Sigmoid colon (tissue), 7 donors: ENCODE measurements around the gene RING1. TPM values are rescaled to one million over a fixed set of nuclear protein-coding genes. Genes with fewer than 3 reads are reported as not detected.

ENCODE experiments used
- DNase-seq: peaks from one replicate; pipeline ENCODE4 v3.0.0-alpha.2; 2019
- H3K27ac ChIP-seq, 4 donors: fragments of 200-600 bp; sonication (generic); one replicate each; pipeline ENCODE4 v1.5.1; 2016 to 2019; ENCODE audit warnings: mild to moderate bottlenecking in 1 of 4
- H3K27me3 ChIP-seq, 3 donors: fragments of 200-600 bp; sonication (generic); one replicate each; pipeline ENCODE4 v1.5.1; 2019; ENCODE audit warnings: mild to moderate bottlenecking in 1 of 3
- H3K36me3 ChIP-seq, 4 donors: fragments of 200-600 bp; sonication (generic); one replicate each; pipeline ENCODE4 v1.5.1; 2016 to 2019
- H3K4me1 ChIP-seq, 4 donors: fragments of 200-600 bp; sonication (generic); one replicate each; pipeline ENCODE4 v1.5.1; 2017 to 2019
- H3K4me3 ChIP-seq, 4 donors: fragments of 200-600 bp; sonication (generic); one replicate each; pipeline ENCODE4 v1.5.1; 2017 to 2019; ENCODE audit warnings: mild to moderate bottlenecking in 2 of 4, moderate library complexity in 1 of 4
- H3K9me3 ChIP-seq, 4 donors: fragments of 200-600 bp in 3 of 4; sonication (generic) in 3 of 4; one replicate each; pipeline versions ENCODE4 v1.5.1 to v1.6.1; 2013 to 2019
- CTCF ChIP-seq, 4 experiments: fragments of 450-650 bp in 3 of 4; fragments of 200-600 bp in 1 of 4; IDR thresholded peaks; one replicate each; pipeline ENCODE4 v1.5.1; 2016 to 2019; ENCODE audit warnings: antibody characterized with exemption in 4 of 4, mild to moderate bottlenecking in 3 of 4, moderate library complexity in 2 of 4
- EP300 ChIP-seq, 4 donors: sonication (generic); formaldehyde crosslinking; IDR thresholded peaks; one replicate each; pipeline ENCODE4 v1.6.1; 2017; ENCODE audit warnings: antibody characterized with exemption in 4 of 4
- POLR2A ChIP-seq, 2 donors: fragments of 450-650 bp; IDR thresholded peaks; one replicate each; pipeline ENCODE4 v1.6.1; 2016; ENCODE audit warnings: antibody characterized with exemption in 2 of 2, mild to moderate bottlenecking in 2 of 2, moderate library complexity in 2 of 2
- POLR2AphosphoS5 ChIP-seq, 4 donors: sonication (generic); formaldehyde crosslinking; IDR thresholded peaks; one replicate each; pipeline ENCODE4 v1.6.1; 2017; ENCODE audit warnings: antibody characterized with exemption in 4 of 4
- WGBS, 2 donors: extraction: QIAGEN DNeasy Blood & Tissue Kit; methylation state at CpG; one replicate each; pipeline ENCODE4 v1.1.7; 2013; 5-methylcytosine and 5-hydroxymethylcytosine counted together
- intact Hi-C: fragments of 100-400 bp; cut with DNase I; formaldehyde crosslinking; loops from one replicate; pipeline ENCODE4 v1.15.1; 2023
- polyA plus RNA-seq, 3 donors: library from polyadenylated mRNA; stranded (reverse); fragments of 200-250 nt; gene quantifications; one replicate each; pipeline ENCODE4 v1.2.3, GENCODE V29; 2013
- total RNA-seq, 4 donors: library from RNA; depleted of rRNA; stranded (reverse); fragments of >200 nt; gene quantifications; one replicate each; pipeline ENCODE4 v1.1.0, GENCODE V29; 2016
- donor health status: healthy with polysubstance abuse.
- donor health status: Bipolar disorder and iron deficiency.
- donor health status: healthy.

Gene RING1
- total and polyA plus RNA-seq, 7 donors: 13.2 to 36.0 (median 18.1) TPM

- intact Hi-C loops: no loop called here
- Histone ChIP-seq H3K4me3 (no peak overlapping the region), H3K27me3 (no peaks in the 10 kb centered on the region), H3K36me3 (no peaks in the 10 kb centered on the region), H3K9me3 (no peaks in the 10 kb centered on the region), H3K4me1 (peaks cover 0 to 8% (median 7%) of the 10 kb centered on the region in 4 donors), H3K27ac (no peak overlapping the region)
- DNase-seq: no peak
- no peak for TF ChIP-seq CTCF (IDR thresholded peaks at IDR 0.05)
- 12 to 55% methylated on average over 1 of the region's 1 CpG for WGBS, 2 donors
Measured at GRCh38 chr6:33243476-33243875, 35.2 kb downstream of the RING1 start.

- Histone ChIP-seq H3K9me3 (no peaks in the 10 kb centered on the region), H3K4me1 (peaks cover 0 to 27% (median 24%) of the 10 kb centered on the region in 4 donors), H3K36me3 (peaks cover 0 to 20% (median 4%) of the 10 kb centered on the region in 4 donors), H3K27me3 (no peaks in the 10 kb centered on the region), H3K27ac (peak overlapping the region; percentile 89 to 94 (median 94)), H3K4me3 (peak overlapping the region; percentile 26 to 64 (median 54))
- peak; percentile 94 for DNase-seq
- WGBS, 2 donors: 3 to 5% methylated on average over 28 of the region's 28 CpGs
- TF ChIP-seq CTCF (IDR thresholded peaks at IDR 0.05): peak; percentile 95 to 99 (median 98)
- TF ChIP-seq POLR2AphosphoS5 (IDR thresholded peaks at IDR 0.05): peak in 3 of 4 donors; percentile 26 to 43 (median 37)
- no peak for TF ChIP-seq EP300 (IDR thresholded peaks at IDR 0.05)
- TF ChIP-seq POLR2A (IDR thresholded peaks at IDR 0.05): no peak
- intact Hi-C loops: loop anchor here (1.0 to 5.0 kb wide), 6 partner anchors 39 to 356 kb away; partner anchors contain the start of genes RING1, RXRB and SLC39A7
Measured at GRCh38 chr6:33247977-33248642, 39.8 kb downstream of the RING1 start.

- intact Hi-C loops: loop anchor here (1.0 to 5.0 kb wide), 6 partner anchors 40 to 356 kb away; partner anchors contain the start of genes RING1, RXRB and SLC39A7
- TF ChIP-seq CTCF (IDR thresholded peaks at IDR 0.05): peak in 2 of 4 experiments; percentile 3 to 5
- no peak for TF ChIP-seq POLR2A (IDR thresholded peaks at IDR 0.05)
- no peaks in the 10 kb centered on the region for H3K27me3 ChIP-seq
- H3K27ac ChIP-seq: peak overlapping the region; percentile 89 to 94 (median 94)
- 1% methylated on average over 18 of the region's 18 CpGs for WGBS, 2 donors
- H3K4me3 ChIP-seq: peak overlapping the region; percentile 26 to 64 (median 54)
- DNase-seq: no peak
- peaks cover 0 to 27% (median 24%) of the 10 kb centered on the region in 4 donors for H3K4me1 ChIP-seq
- peaks cover 0 to 20% (median 4%) of the 10 kb centered on the region in 4 donors for H3K36me3 ChIP-seq
- no peaks in the 10 kb centered on the region for H3K9me3 ChIP-seq
Measured at GRCh38 chr6:33248643-33248931, 40.3 kb downstream of the RING1 start.

GRCh38 chr6:33248932-33249731, 40.8 kb downstream of the RING1 start:
- TF ChIP-seq CTCF (IDR thresholded peaks at IDR 0.05) (no peak), POLR2AphosphoS5 (IDR thresholded peaks at IDR 0.05) (peak; percentile 81 to 97 (median 88)), POLR2A (IDR thresholded peaks at IDR 0.05) (peak; percentile 88 to 95), EP300 (IDR thresholded peaks at IDR 0.05) (no peak)
- intact Hi-C loops: loop anchor here (1.0 to 5.0 kb wide), 6 partner anchors 40 to 357 kb away; partner anchors contain the start of genes RING1, RXRB and SLC39A7
- Histone ChIP-seq H3K9me3 (no peaks in the 10 kb centered on the region), H3K27ac (peak overlapping the region; percentile 89 to 94 (median 94)), H3K4me3 (peak overlapping the region; percentile 37 to 64 (median 54)), H3K36me3 (peaks cover 0 to 20% (median 4%) of the 10 kb centered on the region in 4 donors), H3K27me3 (no peaks in the 10 kb centered on the region), H3K4me1 (peaks cover 0 to 27% (median 24%) of the 10 kb centered on the region in 4 donors)
- 0% methylated on average over 58 of the region's 58 CpGs for WGBS, 2 donors
- DNase-seq: peak; percentile 99
